GM21723 (cell line): ENCODE data around the gene RHBDF2.

ENCODE experiments used
- ATAC-seq: cut with Tn5 transposase; IDR thresholded peaks from one replicate; pipeline ENCODE4 v1.9.1; 2021; ENCODE audit warnings: mild to moderate bottlenecking, moderate library complexity; ENCODE audit not compliant: unreplicated experiment

The RHBDF2 gene

GRCh38 chr17:76484228-76484725 lies 16.9 kb downstream of the RHBDF2 start:
- ATAC-seq, result no peak

DNA sequence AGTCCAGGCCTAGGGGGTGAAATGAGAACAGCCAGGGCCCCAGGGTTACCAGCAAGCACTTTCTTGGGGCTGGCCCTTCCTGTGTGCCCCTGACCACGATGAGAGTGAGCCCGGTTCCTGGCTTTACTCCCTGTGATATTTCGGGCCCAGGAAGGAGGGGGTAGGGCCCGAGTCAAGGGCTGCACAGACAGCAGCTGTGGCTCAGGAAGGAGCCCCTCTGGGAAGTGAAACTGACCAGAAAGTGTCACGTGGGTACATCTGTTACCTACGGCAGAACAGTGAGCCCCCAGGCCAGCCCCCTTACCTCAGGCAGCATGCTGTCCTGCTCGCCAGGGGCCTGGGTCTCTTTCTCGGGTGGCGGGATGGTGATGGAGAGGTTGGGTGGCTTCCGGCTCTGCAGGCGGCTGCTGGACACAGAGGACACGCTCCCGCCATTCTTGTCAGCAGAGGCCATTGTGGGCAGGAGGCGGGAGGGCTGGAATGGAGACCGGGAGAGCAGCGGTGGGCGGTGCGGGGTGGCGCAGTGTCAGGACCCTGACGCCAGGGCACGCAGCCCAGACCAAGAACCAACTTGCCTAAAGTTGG lies 20.1 kb downstream of the RHBDF2 start:
- ATAC-seq, result peak; percentile 64

- ATAC-seq, result peak; percentile 20
Observed at GRCh38 chr17:76480632-76481031, 20.6 kb downstream of the RHBDF2 start.

- no peak for ATAC-seq
Observed at GRCh38 chr17:76479515-76480060, 21.6 kb downstream of the RHBDF2 start.

DNA sequence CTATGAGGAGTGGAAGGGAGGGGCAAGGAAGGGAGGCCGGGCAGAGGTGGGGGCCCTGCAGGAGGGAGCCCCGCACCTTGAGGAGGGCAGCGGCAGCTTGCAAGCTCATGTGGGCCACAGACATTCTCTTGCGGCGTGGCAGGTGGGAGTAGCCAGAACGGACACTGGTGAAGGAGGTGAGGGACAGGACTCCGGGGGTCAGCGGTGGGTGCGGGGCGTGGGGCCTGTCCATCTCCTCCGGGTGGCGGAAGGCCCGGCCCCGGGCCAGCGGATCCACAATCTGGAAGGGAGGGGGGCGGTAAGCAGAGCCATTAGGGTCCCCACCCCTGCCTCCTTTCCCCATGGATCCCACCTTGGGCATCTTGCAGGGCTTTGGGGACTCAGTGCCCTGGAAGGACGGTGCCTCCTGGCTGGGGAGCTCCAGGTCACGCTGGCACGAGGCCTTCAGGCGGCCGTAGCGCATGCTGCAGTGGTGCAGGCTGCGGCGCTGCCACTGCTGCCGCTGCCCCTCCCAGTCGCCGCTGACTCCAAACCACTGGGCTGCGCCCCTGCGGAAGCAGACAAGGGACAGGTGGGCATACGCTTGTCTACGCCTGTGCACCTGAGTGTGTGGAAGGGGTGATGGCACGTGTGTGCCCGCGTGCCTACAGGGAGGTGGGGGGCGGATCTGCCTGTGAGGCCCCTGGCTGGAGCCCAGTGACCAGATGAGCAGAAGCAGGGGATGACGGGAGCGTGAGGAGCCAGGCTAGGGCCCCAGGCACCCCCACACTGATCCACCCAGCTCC lies 22.3 kb downstream of the RHBDF2 start:
- no peak for ATAC-seq

DNA sequence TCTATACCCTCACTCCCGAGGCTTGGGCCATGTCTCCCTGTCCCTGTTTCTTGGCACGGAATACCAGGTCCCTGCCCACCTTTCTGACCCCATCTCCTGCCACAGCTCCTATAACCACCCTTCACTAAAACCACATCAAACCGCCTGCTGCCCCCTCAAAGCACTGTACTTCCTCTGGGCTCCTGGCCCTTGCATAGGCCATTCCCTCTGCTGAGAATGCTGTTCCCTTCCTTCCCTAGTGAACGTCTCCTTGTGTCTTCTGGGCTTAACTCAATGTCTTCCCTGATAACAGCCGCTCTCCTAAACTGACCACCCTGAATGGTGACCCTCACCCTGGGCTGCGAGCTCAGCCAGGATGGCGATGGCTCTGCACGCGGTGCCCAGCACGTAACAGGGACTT lies 23.1 kb downstream of the RHBDF2 start:
- ATAC-seq, result no peak

GRCh38 chr17:76477576-76477975 lies 23.6 kb downstream of the RHBDF2 start:
- ATAC-seq, result no peak

DNA sequence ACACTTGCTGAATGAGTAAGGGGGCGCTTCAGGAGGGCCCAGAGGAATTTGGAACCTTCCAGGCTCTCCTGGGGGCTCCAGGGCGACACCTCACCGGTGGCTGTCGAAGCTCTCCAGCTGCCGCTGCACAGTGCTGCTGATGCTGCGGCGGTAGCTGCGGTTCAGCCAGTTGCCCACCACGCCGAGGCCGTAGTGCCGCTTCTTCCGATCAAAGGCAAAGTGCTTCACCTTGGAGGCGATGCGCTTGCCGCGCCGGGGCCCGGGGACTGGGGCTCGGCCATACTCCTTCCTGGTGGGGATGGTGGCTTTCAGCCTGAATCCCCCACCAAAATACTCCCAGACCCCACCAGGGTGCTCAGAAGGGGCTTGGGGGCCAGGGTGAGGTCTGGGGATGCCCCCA lies 24.5 kb downstream of the RHBDF2 start:
- ATAC-seq, result no peak

- ATAC-seq, result no peak
Observed at GRCh38 chr17:76475302-76475701, 25.9 kb downstream of the RHBDF2 start.

GRCh38 chr17:76474894-76475293 lies 26.3 kb downstream of the RHBDF2 start:
- no peak for ATAC-seq

DNA sequence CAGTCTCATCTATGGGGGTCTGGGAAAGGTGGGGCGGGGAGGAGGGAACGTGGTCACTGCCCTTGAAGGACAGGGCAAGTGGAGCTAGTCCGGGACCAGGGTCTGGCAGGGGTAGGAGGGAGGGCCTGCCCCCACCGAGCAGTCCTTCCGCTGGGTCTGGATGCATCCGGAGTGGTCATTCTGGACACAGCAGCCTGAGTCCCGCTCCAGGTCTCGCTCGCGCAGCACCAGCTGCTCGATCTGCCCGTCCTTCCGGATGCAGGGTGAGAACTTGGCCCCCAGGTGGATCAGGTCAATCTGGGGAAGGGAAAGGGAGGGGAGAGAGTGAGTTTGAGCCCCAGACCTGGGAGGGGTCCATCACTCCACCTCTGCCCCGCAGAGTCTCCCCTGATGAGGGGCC lies 27.0 kb downstream of the RHBDF2 start:
- ATAC-seq, result no peak

DNA sequence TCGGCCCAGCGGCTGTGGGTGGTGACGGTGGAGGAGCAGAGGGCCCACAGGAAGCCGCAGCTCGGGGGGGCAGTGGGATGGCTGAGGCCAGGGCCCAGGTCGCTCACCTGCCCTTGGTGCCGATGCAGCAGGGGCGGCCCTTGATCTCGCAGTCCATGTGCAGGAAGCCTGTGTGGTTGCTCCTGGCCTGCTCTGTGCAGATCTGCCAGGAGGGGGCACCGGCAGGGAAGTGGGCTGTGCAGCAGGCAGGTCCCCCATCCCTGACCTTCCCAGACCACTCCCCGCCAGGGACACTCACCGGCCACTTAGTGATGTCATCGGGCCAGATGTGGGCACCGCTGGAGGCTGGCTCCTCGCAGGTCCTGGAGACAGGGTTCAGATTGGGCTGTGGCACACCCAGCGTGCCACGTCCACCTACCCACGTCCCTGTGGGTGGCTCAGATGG lies 27.7 kb downstream of the RHBDF2 start:
- ATAC-seq, result no peak

DNA sequence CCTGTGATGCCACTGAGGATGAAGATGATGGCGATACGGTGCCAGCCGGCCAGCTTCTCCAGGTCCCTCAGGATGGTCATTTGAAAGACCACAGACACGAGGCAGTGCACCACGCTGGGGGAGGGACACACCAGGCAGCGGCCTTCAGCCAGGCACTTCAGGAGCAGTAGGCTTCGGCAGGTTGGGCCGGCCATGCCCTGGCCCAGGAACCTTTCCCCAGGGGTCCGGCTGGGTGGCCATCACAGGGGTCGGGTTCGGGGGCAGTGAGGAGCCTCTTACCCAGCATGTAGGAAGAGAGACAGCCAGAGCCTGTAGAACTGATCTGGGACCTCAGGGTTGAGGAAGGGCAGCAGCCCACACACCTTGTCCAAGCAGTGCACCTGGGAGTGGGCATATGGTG lies 28.5 kb downstream of the RHBDF2 start:
- no peak for ATAC-seq

DNA sequence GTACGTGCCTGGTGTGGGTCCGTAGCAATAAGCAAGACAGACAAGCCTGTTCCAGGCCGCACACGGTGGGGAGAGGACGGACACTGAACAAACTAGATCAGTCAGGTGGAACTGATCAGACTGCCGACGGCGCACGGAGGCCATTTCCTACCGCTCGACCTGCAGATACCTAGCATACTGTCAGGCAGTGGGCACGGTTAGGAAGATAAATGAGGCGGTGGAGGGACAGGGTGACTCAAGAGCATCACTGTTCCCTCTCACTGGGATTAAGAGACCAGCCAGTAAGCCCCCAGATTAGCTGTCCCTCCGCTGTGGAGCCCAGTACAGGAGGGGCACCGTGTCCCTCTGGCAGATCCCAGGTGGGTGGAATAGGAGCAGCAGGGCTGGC lies 29.0 kb downstream of the RHBDF2 start:
- no peak for ATAC-seq

GRCh38 chr17:76471498-76472257 lies 29.5 kb downstream of the RHBDF2 start:
- ATAC-seq, result no peak

DNA sequence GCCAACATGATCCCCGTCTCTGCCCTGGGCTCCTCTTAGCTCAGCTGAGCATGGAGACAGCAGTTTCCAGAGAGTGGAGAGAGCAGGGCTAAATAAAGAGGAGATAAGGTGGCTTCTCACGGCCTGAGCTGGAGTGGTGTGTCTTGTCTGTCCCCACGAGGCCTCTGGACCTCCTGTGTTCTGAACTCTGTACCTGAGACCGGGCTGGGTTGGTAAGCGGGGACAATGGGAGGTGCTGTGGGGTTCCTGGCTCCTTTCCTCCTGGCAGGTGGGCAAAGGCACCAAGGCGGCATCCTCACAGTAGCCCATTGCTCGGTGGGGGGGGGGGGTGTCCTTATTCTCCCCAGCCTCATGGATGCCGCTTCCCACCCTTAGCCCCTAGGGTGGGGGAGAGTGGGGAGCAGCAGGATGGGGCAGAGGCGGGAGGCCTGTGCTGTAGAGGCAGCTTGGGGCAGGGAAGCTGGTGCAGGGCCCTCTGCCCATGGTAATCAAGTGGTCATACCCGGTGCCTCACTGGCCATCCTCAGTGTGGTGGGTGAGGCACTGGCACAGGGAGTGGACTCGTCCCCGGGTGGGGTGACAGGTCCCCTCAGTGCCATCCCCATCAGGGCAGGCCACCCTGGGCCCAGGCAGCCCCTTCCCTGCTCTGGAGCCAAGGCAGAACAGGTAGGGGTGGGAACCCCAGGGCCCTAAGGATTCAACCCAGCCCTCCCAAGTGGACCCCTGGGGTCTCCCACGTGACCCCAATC lies 31.1 kb downstream of the RHBDF2 start:
- no peak for ATAC-seq

DNA sequence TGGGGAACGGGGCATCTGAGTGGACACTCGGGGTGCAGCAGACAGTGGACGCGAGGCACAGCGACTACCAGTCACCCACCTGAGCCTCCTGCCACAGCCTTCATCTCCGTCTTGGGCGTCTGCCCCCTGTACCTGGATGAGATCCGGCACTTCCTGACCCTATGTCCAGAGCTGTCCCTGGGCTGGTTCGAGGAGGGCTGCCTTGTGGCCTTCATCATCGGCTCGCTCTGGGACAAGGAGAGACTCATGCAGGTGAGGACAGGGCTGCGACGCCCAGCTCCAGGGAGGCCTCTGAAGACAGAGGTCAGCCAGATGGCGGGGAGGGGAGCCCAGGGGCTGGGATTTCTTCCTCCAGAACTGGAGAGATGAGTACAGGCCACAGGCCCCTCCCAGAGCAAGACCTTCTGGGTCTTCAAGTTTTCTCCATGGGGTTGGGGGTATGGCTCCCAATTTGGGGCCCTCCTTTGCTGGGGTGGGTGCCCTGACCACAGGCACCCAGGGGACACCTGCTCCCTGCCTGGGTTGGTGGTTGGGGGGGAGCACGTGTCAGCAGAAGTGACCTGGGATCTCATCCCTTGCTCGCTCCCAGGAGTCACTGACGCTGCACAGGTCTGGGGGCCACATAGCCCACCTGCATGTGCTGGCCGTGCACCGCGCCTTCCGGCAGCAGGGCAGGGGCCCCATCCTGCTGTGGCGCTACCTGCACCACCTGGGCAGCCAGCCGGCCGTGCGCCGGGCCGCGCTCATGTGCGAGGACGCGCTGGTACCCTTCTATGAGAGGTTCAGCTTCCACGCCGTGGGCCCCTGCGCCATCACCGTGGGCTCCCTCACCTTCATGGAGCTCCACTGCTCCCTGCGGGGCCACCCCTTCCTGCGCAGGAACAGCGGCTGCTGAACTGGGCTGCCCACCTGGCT lies 31.9 kb downstream of the RHBDF2 start:
- no peak for ATAC-seq

- no peak for ATAC-seq
Observed at GRCh38 chr17:76468634-76469010, 32.6 kb downstream of the RHBDF2 start.

DNA sequence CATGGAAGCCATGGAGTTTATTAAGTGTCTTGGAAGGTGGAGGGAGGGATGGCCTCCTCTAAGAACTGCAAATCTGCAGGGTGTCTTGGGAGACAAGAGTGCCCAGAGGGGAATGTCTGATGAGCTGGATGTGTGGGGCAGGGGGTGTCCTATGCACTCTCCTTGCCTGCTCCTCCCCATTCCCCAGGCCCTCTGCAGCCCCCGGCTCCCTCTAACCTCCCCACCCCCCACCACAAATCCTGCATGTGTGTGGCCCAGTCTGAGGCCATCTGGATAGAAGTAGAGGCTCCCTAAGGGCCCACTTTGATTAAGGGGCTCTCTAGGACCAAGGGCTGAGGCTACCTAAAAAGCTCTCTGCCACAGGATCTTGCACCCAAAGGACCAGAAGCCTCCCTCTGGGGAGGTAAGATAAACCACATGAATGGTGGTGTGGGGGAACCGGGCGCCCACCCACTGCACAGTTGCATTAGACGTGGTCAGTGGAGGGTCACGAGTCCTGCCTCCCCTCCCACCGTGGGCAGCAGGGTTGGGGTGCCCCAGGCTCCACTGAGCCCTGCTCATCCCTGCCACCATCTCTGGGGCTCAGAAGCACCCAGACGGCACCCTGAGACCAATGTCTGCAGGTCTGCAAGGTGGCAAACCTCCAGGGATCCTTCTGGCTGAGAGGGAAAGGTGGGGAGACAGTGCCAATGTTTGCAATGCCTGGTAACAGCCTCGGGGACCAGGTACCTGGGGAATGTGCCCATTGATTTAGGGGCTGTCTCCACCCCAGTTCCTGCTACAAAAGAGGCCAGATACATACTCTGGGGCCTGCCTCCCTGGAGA lies 33.2 kb downstream of the RHBDF2 start:
- no peak for ATAC-seq
